Anterior cingulate cortex (tissue), 58 donors: ENCODE data around the gene CXCR3.
A peak's percentile ranks its signal among the peaks of the same experiment; 100 is the strongest.

ENCODE experiments used
- DNase-seq, 58 donors: peaks; one replicate each; lab custom pipeline; 2025; lab: John Stamatoyannopoulos, UW

Gene CXCR3

DNA sequence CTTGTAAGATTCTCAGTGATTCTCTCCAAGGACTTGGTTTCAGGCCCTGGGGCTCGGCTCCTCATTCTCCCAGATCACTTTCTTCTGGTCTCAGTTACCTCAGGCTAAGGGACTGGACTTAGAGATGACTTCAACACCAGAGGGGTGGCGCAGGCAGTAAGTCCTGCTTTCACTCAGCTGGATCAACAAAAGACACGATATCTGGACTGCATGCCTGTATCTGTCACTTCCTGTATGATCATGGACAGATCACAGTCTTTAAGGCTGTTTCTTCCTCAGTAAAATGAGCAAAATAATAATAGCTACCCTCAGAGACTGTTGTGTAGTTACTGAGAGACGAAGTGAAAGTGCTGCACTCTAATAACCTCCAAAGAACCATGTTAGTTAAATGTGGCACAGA lies 19.5 kb upstream of the CXCR3 start:
- DNase-seq, result no peak

DNA sequence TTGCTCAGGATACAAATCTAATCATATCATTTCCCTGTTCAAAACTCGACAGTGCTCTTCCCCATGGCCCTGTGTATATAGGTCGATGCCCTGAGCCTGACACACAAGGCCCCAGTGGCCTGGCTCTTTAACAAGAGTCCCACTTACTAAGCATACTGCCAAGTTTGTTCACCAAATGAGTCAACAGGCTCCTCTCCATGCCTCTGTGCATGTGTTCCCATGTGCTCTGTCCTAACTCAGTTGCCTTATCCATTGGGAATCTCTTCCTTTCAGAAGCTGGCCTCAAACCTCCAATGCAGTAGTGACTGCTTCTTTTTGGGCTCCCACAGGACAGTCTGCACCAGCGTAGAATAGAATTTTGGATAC lies 18.9 kb upstream of the CXCR3 start:
- no peak for DNase-seq

DNA sequence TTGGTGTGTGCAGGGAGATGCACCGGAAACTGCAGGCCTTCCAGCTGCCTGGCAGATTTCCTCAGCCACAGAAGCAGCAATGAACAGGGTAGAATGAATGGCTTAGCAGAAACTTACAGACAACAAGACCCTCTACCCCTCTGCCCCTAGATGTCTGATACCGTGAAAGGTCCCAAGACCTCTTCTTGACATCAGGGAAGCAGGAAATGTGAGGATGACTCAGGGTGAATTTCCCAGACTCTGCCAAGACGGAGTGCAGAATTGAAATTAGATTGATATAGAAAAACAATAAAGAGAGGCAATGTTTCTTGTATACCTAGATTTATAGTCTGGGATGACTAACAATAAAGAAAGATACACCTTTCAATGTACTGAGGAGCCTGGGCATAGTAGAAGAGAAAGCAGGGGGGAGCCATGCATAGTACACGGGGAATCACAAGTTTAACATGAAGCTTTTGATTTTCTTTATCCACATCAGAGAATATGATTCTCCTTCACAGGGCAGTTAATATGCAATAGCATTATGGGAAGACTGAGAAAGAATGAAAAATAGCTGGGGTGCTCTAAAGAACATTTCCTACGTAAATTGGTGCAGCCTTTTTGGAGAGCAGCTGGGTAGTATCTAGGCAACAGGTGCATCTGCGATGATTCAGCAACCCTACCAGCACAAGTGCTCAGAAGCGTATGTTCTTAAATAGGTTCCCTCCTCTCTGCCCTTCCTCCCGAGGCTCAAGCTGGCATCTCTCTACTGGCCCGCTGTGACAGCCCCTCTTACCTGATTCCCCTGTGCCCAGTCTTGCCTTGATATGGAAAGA lies 18.3 kb upstream of the CXCR3 start:
- peak in 16 of 58 donors; percentile 1 to 35 (median 6) for DNase-seq

DNA sequence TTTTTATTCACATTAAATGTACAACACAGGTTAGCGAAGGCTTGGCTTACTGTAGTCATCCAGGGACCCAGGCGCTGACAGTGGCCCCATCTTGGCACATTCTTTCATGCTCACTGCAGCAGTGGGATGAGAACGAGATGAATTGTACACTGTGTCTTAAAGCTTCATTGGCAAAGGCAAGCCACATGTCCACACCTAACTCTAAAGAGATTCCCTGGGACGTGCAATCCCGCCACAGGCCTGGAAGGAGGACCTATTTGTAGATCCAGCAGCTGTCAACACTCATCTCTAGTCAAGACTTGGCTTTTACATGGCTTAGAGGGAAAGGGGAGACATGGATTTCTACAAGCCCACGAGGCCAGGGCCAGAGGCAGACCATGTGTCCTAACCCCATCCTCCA lies 16.1 kb upstream of the CXCR3 start:
- DNase-seq, result no peak

DNA sequence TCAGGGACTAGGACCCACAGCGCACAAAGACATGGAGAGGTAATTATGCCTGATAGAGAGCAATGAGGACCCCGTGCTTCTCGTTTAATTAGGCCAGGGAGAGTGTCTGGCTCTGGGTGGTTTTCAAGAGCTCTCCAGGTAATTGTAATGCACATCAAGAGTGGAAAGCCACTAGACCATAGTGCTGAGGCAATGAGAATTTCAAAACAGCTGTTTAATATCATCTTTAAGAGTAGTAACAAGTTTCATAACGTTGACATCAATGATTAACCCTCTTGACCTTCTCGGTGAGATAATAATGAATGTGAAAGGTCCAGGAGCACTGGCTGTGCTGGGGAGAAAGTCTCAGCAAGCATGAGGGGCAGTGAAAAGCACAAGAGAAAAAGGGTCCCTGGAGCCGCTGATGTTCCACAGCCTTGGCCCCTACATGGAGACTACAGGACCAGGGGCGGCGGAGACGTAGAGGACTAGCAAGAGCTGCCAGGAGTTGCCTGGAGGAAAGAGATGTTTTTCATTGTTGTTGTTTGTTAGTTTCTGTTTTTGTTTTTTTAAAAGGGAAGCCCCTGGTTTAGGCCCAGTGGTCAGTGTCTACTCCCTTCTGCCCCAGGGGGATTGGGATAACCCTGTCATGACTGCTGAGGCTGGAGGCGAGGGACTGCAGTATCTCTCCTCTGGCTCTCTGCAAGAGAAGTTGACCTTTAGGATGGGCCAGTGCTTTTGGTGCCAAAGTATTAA lies 14.8 kb upstream of the CXCR3 start:
- no peak for DNase-seq

DNA sequence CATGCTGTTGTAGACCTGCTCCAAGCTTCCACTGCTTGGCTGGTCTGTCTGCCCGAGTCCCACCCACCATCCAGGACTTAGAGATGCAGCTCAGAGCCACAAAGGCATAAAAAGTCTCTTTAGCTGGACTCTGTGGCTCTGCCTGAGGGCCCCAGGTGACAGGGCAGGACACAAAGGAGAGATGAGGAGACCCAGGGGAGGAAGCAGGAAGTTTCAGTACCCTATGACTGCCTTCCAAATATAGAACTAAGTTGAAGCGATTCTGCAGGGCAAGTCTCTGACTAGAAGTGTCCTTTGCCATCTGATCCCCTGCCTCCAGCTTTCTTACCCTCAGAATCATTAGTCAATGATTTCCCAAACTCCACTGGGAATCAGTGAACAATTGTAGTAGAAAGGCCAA lies 11.2 kb upstream of the CXCR3 start:
- DNase-seq, result no peak

DNA sequence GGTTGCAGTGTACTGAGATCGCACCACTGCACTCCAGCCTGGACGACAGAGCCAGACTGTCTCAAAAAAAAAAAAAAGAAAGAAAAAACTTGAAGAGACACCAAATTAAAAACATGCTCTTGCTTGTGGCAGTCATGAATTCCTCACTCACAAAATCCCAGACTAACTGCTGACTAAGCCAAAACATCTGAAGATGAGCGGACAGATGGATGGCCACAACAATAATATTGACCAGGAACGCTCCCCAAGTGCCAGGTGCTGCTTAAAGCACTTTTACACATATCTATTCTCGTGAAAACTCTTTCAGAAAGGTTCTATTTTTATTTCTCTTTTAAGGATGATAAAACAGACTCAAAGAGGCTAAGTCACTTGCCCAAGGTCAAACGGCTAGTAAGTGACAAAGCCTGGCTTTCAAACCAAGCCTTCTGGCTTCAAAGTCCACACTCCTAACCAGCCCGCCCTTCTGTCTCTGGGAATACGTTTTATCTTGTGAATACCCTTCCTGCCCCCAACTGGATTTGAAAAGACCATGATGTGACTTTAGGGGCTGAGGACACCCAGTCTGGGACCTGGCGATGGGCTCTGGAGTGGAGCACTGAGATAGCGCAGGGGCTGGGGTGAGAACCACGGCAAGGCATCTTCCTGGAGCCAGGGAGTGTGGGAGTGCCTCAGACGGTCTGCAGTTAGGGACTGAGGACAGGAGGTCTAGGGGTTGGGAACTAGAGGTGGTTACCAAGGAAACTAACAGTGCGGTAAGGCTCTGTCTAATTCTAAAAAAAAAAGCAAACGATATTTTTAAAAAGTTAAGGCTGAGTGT lies 9.5 kb upstream of the CXCR3 start:
- no peak for DNase-seq

DNA sequence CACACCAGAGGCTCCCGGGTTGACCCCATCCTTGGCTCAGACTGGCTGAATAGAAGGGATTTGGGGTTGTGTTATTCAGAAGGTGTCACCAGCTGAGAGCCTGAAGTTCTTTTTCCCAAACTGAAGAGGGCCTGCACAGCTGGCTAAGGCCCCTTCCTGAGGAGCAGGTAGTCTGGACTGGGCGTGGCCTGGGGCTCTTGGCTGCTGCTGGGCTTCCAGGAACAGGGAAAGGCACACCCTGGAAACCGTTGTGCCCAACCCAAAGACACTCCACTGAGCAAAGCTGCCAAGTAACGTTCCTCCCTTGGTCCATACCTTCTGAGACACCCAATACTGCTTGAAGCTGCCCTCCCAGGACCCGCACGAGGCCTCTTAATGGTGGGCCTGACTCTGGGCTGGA lies 8.3 kb upstream of the CXCR3 start:
- DNase-seq, result no peak

DNA sequence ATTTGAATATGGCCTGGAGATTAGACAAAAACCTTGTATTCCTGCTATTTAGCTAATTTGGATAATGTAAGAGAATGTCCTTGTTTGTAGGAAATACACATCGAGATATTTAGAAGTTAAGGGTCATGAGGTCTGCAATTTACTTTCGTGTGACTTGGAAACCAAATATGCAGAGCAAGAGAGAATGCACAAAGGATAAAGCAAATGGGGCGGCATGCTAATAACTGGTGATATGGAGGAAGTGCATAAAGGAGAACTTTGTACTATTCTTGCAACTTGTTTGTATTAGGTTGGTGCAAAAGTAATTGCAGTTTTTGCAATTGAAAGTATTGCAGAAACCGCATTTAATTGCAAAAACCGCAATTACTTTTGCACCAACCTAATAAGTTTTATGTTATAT lies 7.2 kb upstream of the CXCR3 start:
- no peak for DNase-seq

DNA sequence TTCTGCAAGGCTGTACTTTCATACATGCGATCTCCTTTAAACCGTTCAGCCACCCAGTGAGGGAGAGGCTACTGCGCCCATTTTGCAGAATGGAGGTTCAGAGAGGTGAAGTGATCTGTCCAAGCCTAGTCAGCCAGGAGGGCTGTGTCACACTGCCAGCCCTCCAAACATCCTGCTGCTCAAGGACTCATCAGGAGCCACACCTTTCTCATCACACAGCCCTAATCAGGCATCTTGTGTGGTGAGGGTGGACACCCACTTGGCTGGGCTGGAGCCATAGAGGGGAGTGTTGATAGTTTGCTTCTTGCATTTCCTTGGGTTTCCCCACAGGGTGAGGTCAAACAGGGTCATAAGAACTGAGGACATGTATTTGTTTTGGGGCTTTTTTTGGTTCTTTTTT lies 5.4 kb upstream of the CXCR3 start:
- no peak for DNase-seq

DNA sequence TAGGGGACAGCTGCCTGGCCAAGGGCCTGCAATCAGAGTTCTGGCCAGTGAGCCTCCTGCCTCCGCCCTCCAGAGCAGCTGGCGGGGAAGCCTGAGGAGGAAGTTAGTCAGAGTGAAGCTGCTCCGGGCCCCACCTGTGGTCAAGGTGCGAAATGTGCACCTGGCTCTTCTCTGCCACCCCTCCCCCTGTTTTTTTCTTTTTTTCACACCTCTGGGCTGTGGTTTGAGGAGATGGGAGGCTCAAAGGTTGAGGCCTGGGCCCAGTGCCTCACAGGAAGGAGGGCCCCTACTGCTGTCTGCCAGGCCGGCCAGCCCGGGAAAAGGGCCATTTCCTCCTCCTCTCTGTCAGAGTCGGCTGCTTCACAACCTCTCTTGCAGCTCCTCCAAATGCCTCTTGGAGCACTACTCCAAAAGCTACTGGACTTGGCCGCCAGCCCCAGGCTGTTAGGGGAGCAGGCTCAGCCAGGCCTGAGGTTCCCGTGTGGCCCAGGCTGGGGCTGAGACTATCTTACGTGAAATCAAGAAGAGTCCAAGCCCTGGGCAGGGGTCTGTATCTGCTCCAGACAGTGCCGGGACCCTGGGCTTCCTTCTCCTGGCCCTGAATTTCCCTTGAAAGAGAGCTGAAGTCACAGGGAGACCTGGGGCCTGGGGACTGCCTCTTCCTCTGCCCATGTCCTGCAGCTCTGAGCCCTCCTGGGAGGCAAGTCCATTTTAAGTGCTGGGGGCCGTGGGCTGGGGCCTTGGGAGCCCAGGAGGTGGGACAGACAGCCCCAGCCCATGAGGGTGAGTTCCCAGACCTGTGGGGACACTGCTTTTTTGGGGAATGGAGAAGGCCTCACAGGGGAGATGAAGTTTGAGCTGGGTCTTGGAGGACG lies 4.5 kb upstream of the CXCR3 start:
- DNase-seq, result peak in 47 of 58 donors; percentile 3 to 74 (median 38)

DNA sequence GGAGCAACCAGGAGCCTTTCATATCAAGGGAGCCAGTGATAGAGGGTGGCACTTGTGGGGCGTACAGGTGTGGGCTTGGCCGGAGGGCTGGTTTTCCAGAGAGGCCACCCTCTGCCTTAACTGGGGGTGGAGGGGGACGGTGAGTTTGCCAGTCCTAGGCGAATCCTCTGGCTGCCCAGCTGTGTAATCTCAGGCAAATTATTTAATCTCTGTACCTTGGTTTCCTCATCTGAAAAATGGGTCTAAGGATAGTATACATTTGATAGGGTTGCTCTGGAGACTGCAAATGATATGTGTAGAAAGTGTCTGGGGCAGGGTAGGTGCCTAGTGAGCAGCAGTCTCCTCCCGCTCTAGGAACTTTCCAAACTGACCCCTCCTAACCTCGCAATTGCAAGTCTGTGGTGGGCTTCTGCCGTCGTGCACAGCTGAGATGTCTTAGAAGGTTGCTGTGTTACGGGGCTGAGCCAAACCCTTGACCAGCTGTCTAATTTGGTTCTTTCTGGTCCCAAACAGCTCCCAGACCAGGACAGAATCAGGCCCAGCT lies 3.8 kb upstream of the CXCR3 start:
- DNase-seq, result no peak

DNA sequence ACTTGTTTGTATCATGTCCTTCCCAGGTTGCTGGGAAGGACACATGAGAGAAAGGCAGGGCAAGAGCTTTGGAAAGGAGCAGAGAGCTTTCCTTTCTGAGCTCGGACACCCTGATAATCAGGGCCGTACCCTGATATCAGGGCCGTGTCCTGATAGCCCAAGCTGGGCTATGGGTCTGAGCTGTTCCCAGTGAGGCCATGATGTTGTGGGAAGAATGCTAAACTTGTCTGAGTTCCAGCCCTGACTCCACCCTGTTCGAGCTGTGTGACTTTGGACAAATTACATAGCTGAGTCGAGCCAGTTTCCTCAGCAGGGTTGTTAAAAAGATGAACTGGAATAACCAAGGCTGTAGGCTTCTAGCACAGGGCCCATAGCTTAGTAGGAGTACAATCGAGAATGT lies 3.3 kb upstream of the CXCR3 start:
- DNase-seq, result no peak

DNA sequence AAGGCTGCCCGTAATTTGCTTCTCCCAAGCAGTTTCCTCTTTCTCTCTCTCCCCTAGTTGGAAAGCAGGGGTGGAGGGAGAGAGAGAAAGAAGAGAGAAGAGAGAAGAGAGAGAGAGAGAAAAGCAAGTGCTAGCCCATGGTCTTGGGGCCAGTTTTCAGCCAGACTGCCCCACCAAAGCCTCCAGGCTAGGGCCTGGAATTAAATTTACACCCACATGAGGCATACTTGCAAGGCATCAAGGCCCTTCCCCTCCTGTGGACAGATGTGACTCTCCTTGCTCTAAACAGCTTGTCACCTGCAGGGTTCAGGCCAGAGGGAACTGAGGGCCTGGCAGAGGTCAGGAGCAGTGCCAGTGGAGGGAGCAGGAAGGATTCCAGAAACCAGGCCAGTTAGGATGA lies 1.7 kb upstream of the CXCR3 start:
- DNase-seq, result no peak

DNA sequence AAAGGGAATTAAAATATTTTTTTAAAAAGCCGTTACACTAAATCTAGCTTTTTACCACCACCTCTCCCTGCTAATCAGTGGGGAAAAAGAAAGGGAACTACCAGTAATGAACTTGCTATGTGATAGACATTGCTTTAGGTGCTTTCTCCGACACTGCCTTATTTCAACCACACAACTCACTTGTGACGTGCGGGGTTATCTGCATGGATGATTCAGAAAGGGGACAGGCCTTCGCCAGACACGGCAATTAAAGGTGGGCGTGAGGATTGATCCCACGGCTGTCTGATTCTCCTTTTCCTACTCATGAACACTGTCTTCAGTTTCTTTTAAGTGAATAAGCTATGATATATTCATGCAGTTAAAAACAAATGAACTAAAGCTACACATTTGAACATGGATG lies 882 bp upstream of the CXCR3 start:
- no peak for DNase-seq

DNA sequence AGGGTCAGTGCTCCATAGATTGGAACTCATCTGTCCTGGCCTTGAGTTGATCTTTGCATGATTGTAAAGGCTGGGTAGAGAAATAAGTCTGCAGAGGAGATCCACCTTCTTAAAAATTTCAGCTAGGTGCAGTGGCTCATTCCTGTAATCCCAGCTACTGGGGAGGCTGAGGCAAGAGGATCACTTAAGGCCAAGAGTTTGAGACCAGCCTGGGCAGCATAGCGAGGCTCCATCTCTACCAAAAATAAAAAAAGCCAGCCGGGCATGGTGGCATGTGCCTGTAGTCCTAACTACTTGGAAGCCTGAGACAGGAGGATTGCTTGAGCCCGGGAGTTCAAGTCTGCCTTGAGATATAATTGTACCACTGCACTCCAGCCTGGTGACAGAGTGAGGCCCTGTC lies 476 bp upstream of the CXCR3 start:
- DNase-seq, result no peak

DNA sequence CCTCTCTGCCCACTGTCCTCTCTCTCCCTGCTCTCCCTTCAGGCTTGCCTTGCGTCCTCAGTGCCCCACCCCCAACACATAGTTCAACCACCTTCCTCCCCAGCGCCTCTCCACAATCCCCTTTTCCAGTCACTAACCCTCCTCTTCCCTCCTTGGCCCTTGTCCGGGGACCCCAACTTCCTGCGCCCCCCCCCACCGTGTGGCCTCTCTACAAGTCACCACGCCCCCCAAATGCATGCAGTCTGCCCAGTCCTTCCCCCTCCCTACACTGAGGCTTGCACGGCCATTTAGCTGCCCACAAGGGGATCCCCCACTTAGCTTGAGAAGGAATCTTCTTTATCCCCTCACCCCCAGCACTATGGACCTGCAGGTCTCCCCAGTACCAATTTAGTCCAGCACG lies 569 bp downstream of the CXCR3 start:
- DNase-seq, result no peak

DNA sequence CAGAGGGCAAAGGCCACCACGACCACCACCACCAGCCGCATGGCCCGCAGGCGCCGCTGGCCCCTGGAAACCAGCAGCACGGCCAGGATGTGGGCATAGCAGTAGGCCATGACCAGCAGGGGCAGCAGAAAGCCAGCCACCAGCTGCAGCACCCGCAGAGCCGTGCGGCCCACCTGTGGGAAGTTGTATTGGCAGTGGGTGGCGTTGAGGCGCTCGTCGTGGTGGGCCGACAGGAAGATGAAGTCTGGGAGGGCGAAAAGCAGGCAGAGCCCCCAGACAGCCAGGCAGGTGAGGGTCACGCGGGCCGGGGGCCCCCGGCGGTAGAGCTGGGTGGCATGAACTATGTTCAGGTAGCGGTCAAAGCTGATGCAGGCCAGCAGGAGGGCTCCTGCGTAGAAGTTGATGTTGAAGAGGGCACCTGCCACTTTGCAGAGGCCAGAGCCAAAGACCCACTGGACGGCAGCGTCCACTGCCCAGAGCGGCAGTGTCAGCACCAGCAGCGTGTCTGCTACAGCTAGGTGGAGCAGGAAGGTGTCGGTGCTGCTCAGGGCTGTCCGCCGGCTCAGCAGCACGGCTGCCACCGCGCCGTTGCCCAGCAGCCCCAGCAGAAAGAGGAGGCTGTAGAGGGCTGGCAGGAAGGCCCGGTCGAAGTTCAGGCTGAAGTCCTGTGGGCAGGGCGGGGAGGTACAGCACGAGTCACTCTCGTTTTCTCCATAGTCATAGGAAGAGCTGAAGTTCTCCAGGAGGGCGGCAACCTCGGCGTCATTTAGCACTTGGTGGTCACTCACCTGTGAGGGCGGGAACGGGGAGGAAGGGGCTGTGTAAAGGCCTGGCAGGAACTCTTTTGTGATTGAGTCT lies 1.4 kb downstream of the CXCR3 start:
- DNase-seq, result no peak

DNA sequence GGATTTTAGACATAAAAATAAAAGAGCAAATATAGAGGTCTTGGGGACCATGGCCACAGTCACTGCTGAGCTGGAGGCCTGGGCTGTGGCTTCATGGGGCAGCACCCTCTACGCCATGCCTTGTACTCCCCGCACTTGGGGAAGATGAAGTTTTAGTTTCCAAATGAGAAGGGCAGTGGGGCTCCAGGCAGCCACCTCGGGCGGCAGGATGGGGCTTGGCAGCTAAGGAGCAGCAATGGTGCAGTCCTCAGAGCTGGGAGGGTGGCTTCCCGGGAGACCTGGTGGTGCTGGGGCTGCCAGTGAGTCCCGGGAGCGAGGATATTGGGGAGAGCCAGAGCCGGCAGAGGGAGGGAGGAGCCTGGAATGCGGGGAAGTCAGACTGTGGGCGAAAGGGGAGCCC lies 2.4 kb downstream of the CXCR3 start:
- no peak for DNase-seq
